ENCODE data around the gene ISLR2.

Gene ISLR2

GRCh38 chr15:74179101-74179841 lies 48.9 kb downstream of the ISLR2 start:
- TF ChIP-seq TEAD4 (IDR thresholded peaks at IDR 0.05) (peak; percentile 35; the same call in 1 of the 2 replicates), FOXM1 (IDR thresholded peaks at IDR 0.05; ENCODE audit: borderline replicate concordance, low read depth) (peak; percentile 60; the same call in 1 of the 2 replicates), YY1 (IDR thresholded peaks at IDR 0.05; ENCODE audit: low read depth) (no peak), RAD21 (IDR thresholded peaks at IDR 0.05; ENCODE audit: low read depth) (peak; percentile 30; the same call in 1 of the 2 replicates), CREB1 (IDR thresholded peaks at IDR 0.05; ENCODE audit: low read depth) (no peak), CEBPB (IDR thresholded peaks at IDR 0.05) (no peak), TCF12 (IDR thresholded peaks at IDR 0.05; ENCODE audit: low read depth) (peak; percentile 84), ZBTB7A (IDR thresholded peaks at IDR 0.05; ENCODE audit: low read depth) (peak; percentile 55; the same call in 1 of the 2 replicates), REST (IDR thresholded peaks at IDR 0.05; ENCODE audit: low read depth) (no peak), EP300 (IDR thresholded peaks at IDR 0.05; ENCODE audit: borderline replicate concordance) (peak; percentile 69; the same call in 1 of the 2 replicates), TAF1 (IDR thresholded peaks at IDR 0.05; ENCODE audit: low read depth) (no peak), EGR1 (IDR thresholded peaks at IDR 0.05) (no peak), NFIC (IDR thresholded peaks at IDR 0.05) (peak; percentile 91), USF1 (IDR thresholded peaks at IDR 0.05) (no peak)

GRCh38 chr15:74179983-74180880 lies 49.8 kb downstream of the ISLR2 start:
- TF ChIP-seq TEAD4 (IDR thresholded peaks at IDR 0.05) (no peak), YY1 (IDR thresholded peaks at IDR 0.05; ENCODE audit: low read depth) (no peak), FOXM1 (IDR thresholded peaks at IDR 0.05; ENCODE audit: borderline replicate concordance, low read depth) (no peak), RAD21 (IDR thresholded peaks at IDR 0.05; ENCODE audit: low read depth) (no peak), EGR1 (IDR thresholded peaks at IDR 0.05) (no peak)

- TF ChIP-seq EGR1 (IDR thresholded peaks at IDR 0.05) = no peak
- no peak for TF ChIP-seq CEBPB (IDR thresholded peaks at IDR 0.05)
- no peak for TF ChIP-seq USF1 (IDR thresholded peaks at IDR 0.05)
- TF ChIP-seq MAX (IDR thresholded peaks at IDR 0.05) = no peak
- TF ChIP-seq NFIC (IDR thresholded peaks at IDR 0.05) = no peak
- TF ChIP-seq TEAD4 (IDR thresholded peaks at IDR 0.05) = no peak
- no peak for TF ChIP-seq FOXM1 (IDR thresholded peaks at IDR 0.05; ENCODE audit: borderline replicate concordance, low read depth)
- TF ChIP-seq CREB1 (IDR thresholded peaks at IDR 0.05; ENCODE audit: low read depth) = no peak
- no peak for TF ChIP-seq EP300 (IDR thresholded peaks at IDR 0.05; ENCODE audit: borderline replicate concordance)
- no peak for TF ChIP-seq TCF12 (IDR thresholded peaks at IDR 0.05; ENCODE audit: low read depth)
- TF ChIP-seq RAD21 (IDR thresholded peaks at IDR 0.05; ENCODE audit: low read depth) = no peak
- TF ChIP-seq ZBTB7A (IDR thresholded peaks at IDR 0.05; ENCODE audit: low read depth) = no peak
- TF ChIP-seq TAF1 (IDR thresholded peaks at IDR 0.05; ENCODE audit: low read depth) = no peak
- TF ChIP-seq YY1 (IDR thresholded peaks at IDR 0.05; ENCODE audit: low read depth) = no peak
- no peak for TF ChIP-seq REST (IDR thresholded peaks at IDR 0.05; ENCODE audit: low read depth)
Measured at GRCh38 chr15:74180881-74181602, 50.7 kb downstream of the ISLR2 start.

- TF ChIP-seq RAD21 (IDR thresholded peaks at IDR 0.05; ENCODE audit: low read depth) (no peak), NFIC (IDR thresholded peaks at IDR 0.05) (no peak), TCF12 (IDR thresholded peaks at IDR 0.05; ENCODE audit: low read depth) (no peak), TAF1 (IDR thresholded peaks at IDR 0.05; ENCODE audit: low read depth) (no peak)
Measured at GRCh38 chr15:74182131-74182530, 51.7 kb downstream of the ISLR2 start.

- no peak for TF ChIP-seq TCF12 (IDR thresholded peaks at IDR 0.05; ENCODE audit: low read depth)
- no peak for TF ChIP-seq TEAD4 (IDR thresholded peaks at IDR 0.05)
- TF ChIP-seq CEBPB (IDR thresholded peaks at IDR 0.05) = no peak
- TF ChIP-seq YY1 (IDR thresholded peaks at IDR 0.05; ENCODE audit: low read depth) = no peak
- TF ChIP-seq ZBTB7A (IDR thresholded peaks at IDR 0.05; ENCODE audit: low read depth) = no peak
- no peak for TF ChIP-seq FOXM1 (IDR thresholded peaks at IDR 0.05; ENCODE audit: borderline replicate concordance, low read depth)
- no peak for TF ChIP-seq REST (IDR thresholded peaks at IDR 0.05; ENCODE audit: low read depth)
- no peak for TF ChIP-seq MAX (IDR thresholded peaks at IDR 0.05)
- TF ChIP-seq NFIC (IDR thresholded peaks at IDR 0.05) = no peak
Measured at GRCh38 chr15:74184582-74185091, 54.3 kb downstream of the ISLR2 start.
